Stimulated activated CD4-positive, alpha-beta T cell treated with anti-CD3 and anti-CD28 coated beads, Interleukin-12 subunit alpha, Interleukin-12 subunit beta, amount 100 ng/mL, for 24 hours (primary cell): Measurements from ENCODE around the gene HERPUD1.
"Not testable (repeated sequence)": the region's sequence is repeated elsewhere in the genome, so short reads cannot be mapped to it uniquely, and the experiment has no call there.

Source experiments
- DNase-seq, 2 experiments: peaks; one replicate each; pipeline ENCODE4 v3.0.0-alpha.2; 2020; ENCODE audit warnings: low read depth in 2 of 2

Gene HERPUD1

GRCh38 chr16:56911771-56912571 is 20.0 kb upstream of the HERPUD1 start:
- DNase-seq, result no peak

DNA sequence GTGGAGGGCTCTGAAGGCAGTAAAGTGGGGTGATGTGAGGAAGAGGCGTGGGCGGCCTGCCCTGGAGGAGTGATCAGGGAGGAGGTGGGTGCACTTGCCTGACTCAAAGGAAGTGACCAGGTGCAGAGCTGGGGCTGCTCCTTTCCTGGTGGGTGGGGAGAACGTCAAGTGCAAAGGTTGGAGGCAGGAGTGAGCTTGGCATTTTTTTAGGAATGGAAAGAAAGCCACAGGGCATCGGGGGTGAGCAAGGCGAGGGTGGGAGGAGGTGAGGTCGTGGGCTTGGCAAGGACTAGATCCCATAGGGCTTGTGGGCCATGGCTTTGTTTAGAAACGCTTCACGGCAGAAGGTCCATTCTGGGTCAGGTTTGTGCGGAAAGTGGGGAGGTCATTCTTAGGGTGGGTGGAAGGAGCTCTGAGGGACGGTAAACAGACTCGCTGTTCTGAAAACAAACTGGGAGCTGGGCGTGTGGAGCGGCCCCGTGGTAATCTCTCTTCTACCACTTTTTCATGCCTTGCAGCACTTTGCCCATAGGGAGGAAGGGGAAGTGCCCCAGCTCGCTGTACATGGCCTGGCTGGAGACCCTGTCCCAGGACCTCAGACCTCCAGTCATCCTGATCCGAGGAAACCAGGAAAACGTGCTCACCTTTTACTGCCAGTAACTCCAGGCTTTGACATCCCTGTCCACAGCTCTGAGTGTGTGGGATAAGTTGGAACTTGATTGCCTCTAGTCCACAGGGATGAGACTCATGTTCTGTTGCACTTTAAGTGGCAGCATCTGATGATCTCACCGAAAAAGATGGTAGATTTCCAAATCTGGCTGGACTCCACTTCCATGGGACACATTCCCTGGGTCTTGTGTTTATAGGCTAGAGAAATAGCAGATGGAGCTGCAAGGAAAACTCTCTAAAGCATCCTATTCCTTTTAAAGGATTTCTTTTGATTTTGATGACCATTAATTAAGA is 18.9 kb upstream of the HERPUD1 start:
- DNase-seq, result no peak

DNA sequence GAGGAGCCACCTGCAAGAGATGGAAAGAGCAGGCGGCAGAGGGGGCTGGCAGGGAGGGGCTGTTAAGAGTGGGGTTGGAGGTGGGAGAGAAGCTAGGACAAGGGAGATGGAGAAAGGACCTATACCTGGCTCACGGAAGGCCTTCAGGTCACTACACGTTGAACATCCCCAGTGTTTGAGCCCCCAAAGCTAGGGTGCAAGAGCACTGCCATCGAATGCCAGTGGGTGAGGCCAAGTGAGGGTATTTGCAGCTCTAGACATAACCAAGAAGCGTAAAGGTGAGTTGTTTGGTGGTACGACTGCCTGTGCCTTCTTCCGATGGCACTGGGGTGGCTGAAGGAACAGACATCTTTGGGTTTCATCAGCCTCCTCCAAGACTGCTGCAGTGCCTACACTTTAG is 17.0 kb upstream of the HERPUD1 start:
- no peak for DNase-seq

DNA sequence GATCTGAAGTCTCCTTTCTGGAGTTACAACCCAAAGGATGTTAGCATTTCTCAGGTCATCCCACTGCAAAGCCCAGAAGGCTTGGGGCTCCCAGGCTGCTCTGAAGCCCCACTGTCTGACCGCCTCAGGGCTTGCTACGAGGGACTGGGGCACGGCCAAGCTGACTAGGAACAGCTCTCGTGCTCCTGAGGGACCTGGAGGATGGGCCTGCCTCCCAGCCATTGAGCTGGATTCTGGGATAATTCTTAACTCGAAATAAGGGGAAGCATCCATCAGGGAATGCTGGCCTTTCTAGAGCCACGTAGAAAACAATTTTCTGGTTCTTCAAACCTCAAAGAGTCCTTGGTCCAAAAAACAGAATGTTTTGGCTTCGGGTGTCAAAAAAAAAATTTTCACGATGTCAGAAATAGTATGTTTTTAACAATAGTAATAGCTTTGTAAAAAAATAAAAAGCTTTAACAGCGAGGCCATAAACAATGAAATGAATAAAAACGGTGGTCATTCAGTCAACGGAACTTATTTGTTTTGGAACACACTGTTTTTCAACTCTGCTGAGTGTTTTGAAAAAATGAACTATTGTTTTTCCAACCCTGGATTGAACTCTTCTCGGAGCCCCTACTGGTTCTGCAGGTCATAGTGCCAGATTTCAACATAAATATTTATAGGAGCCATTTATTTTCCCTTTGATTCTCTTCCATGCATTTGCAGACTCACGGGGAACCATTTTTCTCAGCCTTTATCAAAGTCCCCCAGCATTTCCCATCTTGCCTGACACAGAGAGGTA is 16.4 kb upstream of the HERPUD1 start:
- no peak for DNase-seq

DNA sequence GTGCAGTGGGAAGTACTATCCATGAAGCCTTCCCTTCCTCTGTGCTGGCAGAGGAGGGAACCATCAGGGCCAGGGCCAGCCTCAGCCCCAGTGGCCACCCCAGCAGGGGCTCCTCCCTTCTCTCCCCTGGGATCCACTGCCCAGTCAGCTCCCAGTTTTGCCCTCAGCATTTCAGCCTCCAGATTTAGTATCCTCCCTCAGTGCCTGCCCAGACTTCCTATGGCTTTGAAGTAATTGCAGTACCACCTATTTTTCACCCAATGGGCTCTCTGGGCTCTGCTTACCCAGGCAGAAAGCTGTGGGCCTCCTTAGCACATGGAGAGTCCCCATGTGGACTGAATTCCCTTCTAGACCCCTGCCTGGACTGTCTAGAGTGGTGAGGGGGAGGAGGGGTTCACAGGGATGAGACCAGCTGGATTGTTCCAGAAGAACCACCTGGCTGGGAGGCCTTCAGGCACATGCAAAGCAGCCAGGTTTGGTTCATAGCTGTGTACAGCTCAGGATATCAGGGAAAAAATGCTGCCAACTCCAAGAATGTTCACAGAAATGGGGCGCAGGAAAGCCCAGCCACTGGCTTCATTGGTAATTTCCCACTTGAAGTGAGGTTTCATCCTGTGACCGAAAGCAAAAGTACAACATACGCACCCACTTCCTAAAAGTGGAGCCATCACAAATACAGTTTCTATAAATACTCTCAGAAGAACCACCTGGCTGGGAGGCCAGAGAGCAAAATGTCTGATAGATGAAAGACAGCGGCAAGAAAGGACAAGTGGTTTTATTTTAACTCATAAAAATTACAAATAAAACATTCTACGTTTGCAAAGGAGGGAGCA is 15.2 kb upstream of the HERPUD1 start:
- DNase-seq, result no peak

GRCh38 chr16:56918467-56919012 is 13.4 kb upstream of the HERPUD1 start:
- no peak for DNase-seq

GRCh38 chr16:56919099-56919800 is 12.7 kb upstream of the HERPUD1 start:
- no peak for DNase-seq

GRCh38 chr16:56921571-56921970 is 10.4 kb upstream of the HERPUD1 start:
- DNase-seq, result no peak

- DNase-seq, result no peak
These were observed 8.4 kb upstream of the HERPUD1 start for GRCh38 chr16:56923481-56924091.

GRCh38 chr16:56927471-56927870 is 4.5 kb upstream of the HERPUD1 start:
- no peak for DNase-seq

DNA sequence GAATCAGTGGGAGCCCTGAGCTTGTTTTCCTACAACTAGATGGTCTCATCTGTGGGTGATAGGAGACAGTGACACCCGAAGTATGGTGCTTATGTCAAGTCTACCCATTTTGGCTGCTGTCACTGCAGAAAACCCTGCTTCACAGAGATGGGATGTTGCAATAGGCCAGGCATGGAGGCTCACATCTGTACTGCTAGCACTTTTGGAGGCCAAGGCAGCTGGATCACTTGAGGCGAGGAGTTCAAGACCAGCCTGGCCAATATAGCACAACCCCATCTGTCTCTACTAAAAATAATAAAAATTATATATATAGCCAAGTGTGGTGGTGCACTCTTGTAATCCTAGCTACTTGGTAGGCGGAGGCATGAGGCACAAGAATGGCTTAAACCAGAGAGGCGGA is 2.3 kb upstream of the HERPUD1 start:
- no peak for DNase-seq

- DNase-seq, result no peak
These were observed 1.3 kb upstream of the HERPUD1 start for GRCh38 chr16:56930486-56931270.

DNA sequence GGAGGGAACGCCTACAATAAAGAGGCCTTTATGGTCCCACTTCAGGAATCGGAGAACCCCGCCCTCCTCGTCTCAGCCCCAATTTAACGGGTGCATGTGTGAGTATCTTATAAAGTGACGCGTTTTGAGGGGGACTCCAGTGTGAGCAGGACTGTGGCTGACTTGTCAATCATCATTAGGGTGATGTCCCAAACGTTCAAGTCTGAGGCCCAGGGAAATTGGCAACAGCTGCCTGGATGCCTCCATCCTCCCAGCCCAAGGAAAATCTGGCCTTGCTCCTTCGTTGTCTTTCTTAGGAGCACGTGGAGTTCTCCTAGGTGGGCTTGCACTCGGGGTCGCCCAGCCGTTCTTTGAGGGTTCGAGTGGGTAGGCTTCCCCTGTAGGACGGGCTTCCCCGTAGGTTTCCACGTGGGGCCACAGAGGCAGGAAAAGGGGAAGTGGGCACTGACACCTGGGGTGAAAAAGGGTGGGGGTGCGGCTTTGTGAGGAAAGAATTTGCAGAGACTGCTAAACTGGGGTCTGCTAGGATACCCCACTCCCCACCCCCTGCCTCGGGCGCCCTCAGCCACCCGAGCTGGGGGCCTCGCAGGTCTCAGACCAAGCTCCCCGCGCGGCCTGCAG is 561 bp upstream of the HERPUD1 start:
- no peak for DNase-seq

GRCh38 chr16:56932721-56933619 is 1.0 kb downstream of the HERPUD1 start:
- no peak for DNase-seq

DNA sequence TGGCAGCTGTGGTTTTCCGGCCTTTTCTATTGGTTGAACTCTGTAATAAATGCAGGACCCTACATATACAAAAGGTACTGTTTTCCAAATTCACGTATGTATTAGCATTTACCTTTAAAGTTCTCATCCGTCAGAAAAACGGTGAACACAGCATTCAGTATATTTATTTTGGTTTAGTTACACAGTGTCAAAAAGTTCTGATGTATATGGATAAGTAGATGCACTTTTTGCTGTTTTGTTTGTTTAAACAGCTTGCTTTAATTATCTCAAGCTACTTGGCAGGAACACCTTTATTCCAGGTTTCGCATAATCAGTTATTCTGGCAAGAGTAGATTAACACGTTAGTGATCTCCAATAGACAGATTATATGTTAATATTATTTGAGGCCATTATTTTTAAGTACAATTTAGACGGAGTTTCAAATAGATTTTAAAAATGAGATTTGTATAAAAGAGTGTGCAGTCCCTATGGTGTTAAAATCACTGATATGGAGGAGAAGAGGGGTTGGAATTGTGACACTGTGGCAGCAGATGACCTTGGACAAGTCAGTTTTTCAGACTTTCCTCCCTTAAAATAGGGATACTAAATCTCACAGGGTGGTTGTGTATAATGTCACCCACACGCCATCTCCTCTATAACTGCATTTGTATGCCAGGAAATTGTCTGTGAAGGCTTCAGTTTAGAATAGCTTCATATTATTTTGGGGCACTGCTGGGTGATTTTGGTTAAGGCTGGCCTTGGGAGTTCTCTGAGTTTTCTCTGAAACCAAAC is 2.1 kb downstream of the HERPUD1 start:
- DNase-seq, result no peak

- DNase-seq, result not testable (repeated sequence)
These were observed 2.7 kb downstream of the HERPUD1 start for GRCh38 chr16:56934599-56935145.
